Thyroid gland (tissue), 4 donors: ENCODE results near the gene CTNNBL1.

Experiments used
- CTCF ChIP-seq, 6 experiments: fragments of 200-600 bp in 3 of 6; fragments of 450-650 bp in 3 of 6; sonication (generic) in 3 of 6; IDR thresholded peaks; one replicate each; pipeline ENCODE4 v1.5.1; 2016 to 2019; ENCODE audit warnings: antibody characterized with exemption in 6 of 6, mild to moderate bottlenecking in 2 of 6, inconsistent platforms in 1 of 6, moderate library complexity in 1 of 6
- POLR2A ChIP-seq, 2 donors: fragments of 450-650 bp; IDR thresholded peaks; one replicate each; pipeline ENCODE4 v1.6.1; 2017; ENCODE audit warnings: antibody characterized with exemption in 2 of 2, mild to moderate bottlenecking in 2 of 2, moderate library complexity in 1 of 2

- TF ChIP-seq CTCF (IDR thresholded peaks at IDR 0.05) (no peak), POLR2A (IDR thresholded peaks at IDR 0.05) (no peak)
Measured at GRCh38 chr20:37723668-37724067, 29.8 kb downstream of the CTNNBL1 start.
